Heart right ventricle (tissue), 16 donors: ENCODE data around the gene DYNC1H1. TPM values are rescaled to one million over a fixed set of nuclear protein-coding genes. Genes with fewer than 3 reads are reported as not detected.

Experiments used
- ATAC-seq, 8 donors: fragments of 200-7000 bp; cut with Tn5 transposase; one replicate each; pipeline ENCODE4 v1.9.1; 2020; ENCODE audit warnings: mild to moderate bottlenecking in 8 of 8, moderate library complexity in 8 of 8, moderate number of reproducible peaks in 1 of 8
- DNase-seq, 2 donors: peaks; one replicate each; pipeline ENCODE4 v3.0.0-alpha.2; 2020
- H3K27ac ChIP-seq, 10 donors: fragments of 200-600 bp; sonication (generic) in 2 of 10; one replicate each; pipeline versions ENCODE4 v1.5.0 to v1.8.0; 2020 to 2022; ENCODE audit warnings: mild to moderate bottlenecking in 3 of 10
- H3K27me3 ChIP-seq, 7 donors: fragments of 200-600 bp; one replicate each; pipeline ENCODE4 v1.8.0; 2021 to 2022; ENCODE audit warnings: mild to moderate bottlenecking in 2 of 7
- H3K36me3 ChIP-seq, 9 donors: fragments of 200-600 bp; sonication (generic) in 1 of 9; one replicate each; pipeline versions ENCODE4 v1.5.0 to v1.8.0; 2020 to 2022; ENCODE audit warnings: mild to moderate bottlenecking in 2 of 9
- H3K4me1 ChIP-seq, 9 donors: fragments of 200-600 bp; sonication (generic) in 1 of 9; one replicate each; pipeline versions ENCODE4 v1.5.0 to v1.8.0; 2020 to 2022; ENCODE audit warnings: mild to moderate bottlenecking in 4 of 9
- H3K4me3 ChIP-seq, 10 donors: fragments of 200-600 bp; sonication (generic) in 2 of 10; one replicate each; pipeline versions ENCODE4 v1.5.0 to v1.8.0; 2020 to 2022; ENCODE audit warnings: mild to moderate bottlenecking in 7 of 10, moderate library complexity in 2 of 10
- H3K9me3 ChIP-seq, 11 donors: fragments of 200-600 bp in 10 of 11; sonication (generic) in 2 of 11; one replicate each; pipeline versions ENCODE4 v1.5.0 to v1.8.0; 2013 to 2022; ENCODE audit warnings: mild to moderate bottlenecking in 2 of 11, control low read depth in 1 of 11, moderate library complexity in 1 of 11
- CTCF ChIP-seq, 9 donors: fragments of 200-600 bp; sonication (generic) in 2 of 9; IDR thresholded peaks; one replicate each; pipeline versions ENCODE4 v1.5.0 to v1.8.0; 2021 to 2022; ENCODE audit warnings: antibody characterized with exemption in 9 of 9, mild to moderate bottlenecking in 5 of 9, moderate library complexity in 1 of 9
- WGBS, 2 donors: extraction: QIAGEN DNeasy Blood & Tissue Kit; methylation state at CpG; one replicate each; pipeline ENCODE4 v1.1.7; 2013; ENCODE audit warnings: inconsistent platforms in 1 of 2; 5-methylcytosine and 5-hydroxymethylcytosine counted together
- intact Hi-C, 10 donors: fragments of 100-400 bp; cut with DNase I; formaldehyde crosslinking; loops; one replicate each; pipeline versions ENCODE4 v1.11.1 to v1.14.2; 2022
- polyA plus RNA-seq, 2 donors: library from polyadenylated mRNA; stranded (reverse); fragments of 200-250 nt; gene quantifications; one replicate each; pipeline ENCODE4 v1.2.3, GENCODE V29; 2013
- total RNA-seq, 10 donors: library from RNA; stranded (reverse); fragmentation: NEBNext Ultra II Directional in 3 of 10; extraction: Animal tissue kit (Norgen Biotek cat#: 25700) in 3 of 10; gene quantifications; one replicate each; pipeline versions ENCODE4 v1.2.1 to v1.2.4, GENCODE V29; 2021 to 2023
- donor health status: Arrhythmogenic right ventricular cardiomyopathy.
- donor health status: ischemic (EF 13 %, LVEDD 7.1; RV severe dilation, severe dysfunction).
- donor health status: healthy with polysubstance abuse.
- donor health status: DM: no; HTN: yes; CAD: no.
- donor health status: DM: no; HTN: no; CAD: no.
- donor health status: ischemic (EF 25% LVEDD 6.9; RV normal size, moderate dysfunction).
- donor health status: ischemic (EF 25% LVEDD 5.7; RV mildly dilated, moderate dysfunction).
- donor health status: healthy.
- donor health status: DM: yes; HTN: yes; CAD: no.
- donor health status: Ischemic cardiomyopathy.
- donor health status: ischemic (EF 35%, LVEDD 5.7; RV mildly dilated, moderate dysfunction).
- donor health status: nonischemic (EF 11% LVEDD 7.7; RV severe dilation, severe dysfunction).
- donor health status: DM: yes; HTN: yes; CAD: no.
- donor health status: PGD.
- donor health status: ischemic (EF 29% LVEDD 5.4; RV normal size, mild dysfunction).
- donor health status: nonischemic (EF 23%, LVEDD 6.1; RV moderate dilation, normal function).

DYNC1H1 gene
- total and polyA plus RNA-seq, 12 donors = 173 to 777 (median 618) TPM

- ATAC-seq (peak in 1 of 8 donors; percentile 12), DNase-seq (no peak)
- Histone ChIP-seq H3K4me1 (peaks cover 0 to under 1% (median 0%) of the 10 kb centered on the region in 9 donors), H3K9me3 (no peaks in the 10 kb centered on the region), H3K27me3 (no peaks in the 10 kb centered on the region), H3K36me3 (peaks cover 7 to 100% (median 84%) of the 10 kb centered on the region in 9 donors), H3K27ac (no peak overlapping the region), H3K4me3 (no peak overlapping the region)
- no peak for TF ChIP-seq CTCF (IDR thresholded peaks at IDR 0.05)
- 90% methylated on average over 7 of the region's 7 CpGs for WGBS, 2 donors
- intact Hi-C loops = no loop called here
These were observed 22.6 kb downstream of the DYNC1H1 start for GRCh38 chr14:101986953-101987352.

DNA sequence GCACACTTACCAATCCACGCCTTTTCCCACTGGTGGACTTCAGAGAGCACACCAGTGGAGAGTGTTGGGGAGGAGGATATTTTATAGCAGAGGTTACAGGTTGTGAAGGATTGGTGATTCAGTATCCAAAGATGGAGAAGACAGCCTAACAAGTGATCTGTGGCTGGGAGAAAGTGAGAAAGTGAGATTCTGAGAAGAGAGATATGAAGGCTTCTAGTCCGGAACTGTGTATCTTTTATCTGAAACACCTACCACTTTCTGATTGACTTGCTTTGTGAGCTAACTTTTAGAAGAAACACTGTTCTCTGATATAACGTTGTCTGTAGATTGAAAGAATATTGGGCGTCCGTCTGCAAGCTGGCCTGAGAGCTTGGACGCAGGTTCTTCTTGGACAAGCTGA, 24.0 kb downstream of the DYNC1H1 start:
- no peak for TF ChIP-seq CTCF (IDR thresholded peaks at IDR 0.05)
- no peak overlapping the region for H3K4me3 ChIP-seq
- H3K27ac ChIP-seq = no peak overlapping the region
- peaks cover 0 to 7% (median 0%) of the 10 kb centered on the region in 9 donors for H3K4me1 ChIP-seq
- H3K9me3 ChIP-seq = no peaks in the 10 kb centered on the region
- H3K27me3 ChIP-seq = no peaks in the 10 kb centered on the region
- WGBS, 2 donors = 79 to 82% methylated on average over 6 of the region's 6 CpGs
- intact Hi-C loops = no loop called here
- peaks cover 7 to 100% (median 83%) of the 10 kb centered on the region in 9 donors for H3K36me3 ChIP-seq
- ATAC-seq (no peak), DNase-seq (no peak)

DNA sequence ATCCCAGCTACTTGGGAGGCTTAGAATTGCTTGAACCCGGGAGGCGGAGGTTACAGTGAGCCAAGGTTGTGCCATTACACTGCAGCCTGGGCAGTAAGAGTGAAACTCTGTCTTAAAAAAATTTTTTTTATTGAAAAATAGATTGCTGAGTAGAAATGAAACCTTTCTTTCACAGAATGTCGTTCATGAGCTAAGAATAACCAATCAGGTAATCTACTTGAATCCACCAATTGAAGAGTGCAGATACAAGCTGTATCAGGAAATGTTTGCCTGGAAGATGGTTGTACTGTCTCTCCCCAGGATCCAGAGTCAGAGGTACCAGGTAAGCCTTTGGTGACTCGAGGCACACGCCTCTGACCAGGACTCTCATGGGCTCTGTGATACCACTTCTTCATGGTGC, 27.0 kb downstream of the DYNC1H1 start:
- Histone ChIP-seq H3K4me3 (no peak overlapping the region), H3K27me3 (no peaks in the 10 kb centered on the region), H3K27ac (no peak overlapping the region), H3K36me3 (peaks cover 8 to 100% (median 88%) of the 10 kb centered on the region in 9 donors), H3K4me1 (peaks cover 0 to 7% (median 0%) of the 10 kb centered on the region in 9 donors), H3K9me3 (no peaks in the 10 kb centered on the region)
- no peak for ATAC-seq
- TF ChIP-seq CTCF (IDR thresholded peaks at IDR 0.05) = no peak
- intact Hi-C loops = loop anchor here in 3 of 10 donors (5.0 kb wide), 2 partner anchors 36 to 51 kb away; no protein-coding TSS in a partner anchor
- DNase-seq = no peak
- WGBS, 2 donors = 83 to 86% methylated on average over 5 of the region's 5 CpGs

- no peaks in the 10 kb centered on the region for H3K27me3 ChIP-seq
- no peak overlapping the region for H3K27ac ChIP-seq
- H3K4me1 ChIP-seq = peaks cover 0 to 7% (median 0%) of the 10 kb centered on the region in 9 donors
- 77 to 85% methylated on average over 7 of the region's 7 CpGs for WGBS, 2 donors
- peaks cover 7 to 100% (median 88%) of the 10 kb centered on the region in 9 donors for H3K36me3 ChIP-seq
- no peak for TF ChIP-seq CTCF (IDR thresholded peaks at IDR 0.05)
- H3K9me3 ChIP-seq = no peaks in the 10 kb centered on the region
- intact Hi-C loops = loop anchor here in 3 of 10 donors (5.0 kb wide), 2 partner anchors 35 to 50 kb away; no protein-coding TSS in a partner anchor
- DNase-seq (no peak), ATAC-seq (peak in 7 of 8 donors; percentile 29 to 86 (median 73))
- H3K4me3 ChIP-seq = no peak overlapping the region
These were observed 28.3 kb downstream of the DYNC1H1 start for GRCh38 chr14:101992708-101993107.
